Stimulated activated CD8-positive, alpha-beta memory T cell treated with anti-CD3 and anti-CD28 coated beads, Interleukin-4, amount 100 ng/mL, for 4 hours (primary cell): ENCODE measurements around the gene RHBDL3.

Experiments
- DNase-seq, 2 donors: peaks; one replicate each; pipeline ENCODE4 v3.0.0-alpha.2; 2020; ENCODE audit warnings: low read depth in 2 of 2, low spot score in 1 of 2

Gene RHBDL3

DNA sequence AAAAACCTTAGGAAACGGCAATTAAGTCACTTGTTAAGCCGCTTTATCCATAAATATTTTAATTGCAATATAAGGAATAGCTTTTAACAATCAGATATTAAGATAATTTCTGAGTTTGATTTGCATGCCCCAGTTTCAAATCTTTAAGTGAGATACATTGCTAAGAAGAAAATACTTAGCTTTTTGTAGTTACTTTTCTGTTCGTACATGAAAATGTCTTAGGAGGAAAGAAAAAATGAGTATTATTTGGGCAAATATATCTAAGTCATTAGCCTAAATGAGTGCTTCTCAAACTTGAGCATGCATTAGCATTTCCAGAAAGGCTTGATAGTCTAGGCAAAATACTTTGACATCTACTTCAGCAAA, 90.7 kb downstream of the RHBDL3 start:
- no peak for DNase-seq

DNA sequence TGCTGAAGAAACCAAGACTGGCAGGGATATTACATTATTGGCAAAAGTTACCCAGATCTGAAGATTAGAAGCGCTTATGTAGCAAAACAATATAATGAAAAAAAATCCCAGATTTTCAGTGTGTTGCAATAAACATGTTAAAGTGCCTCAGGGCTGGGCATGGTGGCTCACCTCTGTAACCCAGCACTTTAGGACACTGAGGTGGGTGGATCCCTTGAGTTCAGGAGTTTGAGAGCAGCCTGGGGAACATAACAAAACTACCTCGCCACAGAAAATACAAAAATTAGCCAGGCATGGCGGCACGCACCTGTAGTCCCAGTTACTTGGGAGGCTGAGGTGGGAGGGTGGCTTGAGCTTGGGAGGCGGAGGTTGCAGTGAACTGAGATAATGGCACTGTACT, 91.1 kb downstream of the RHBDL3 start:
- DNase-seq, result no peak

DNA sequence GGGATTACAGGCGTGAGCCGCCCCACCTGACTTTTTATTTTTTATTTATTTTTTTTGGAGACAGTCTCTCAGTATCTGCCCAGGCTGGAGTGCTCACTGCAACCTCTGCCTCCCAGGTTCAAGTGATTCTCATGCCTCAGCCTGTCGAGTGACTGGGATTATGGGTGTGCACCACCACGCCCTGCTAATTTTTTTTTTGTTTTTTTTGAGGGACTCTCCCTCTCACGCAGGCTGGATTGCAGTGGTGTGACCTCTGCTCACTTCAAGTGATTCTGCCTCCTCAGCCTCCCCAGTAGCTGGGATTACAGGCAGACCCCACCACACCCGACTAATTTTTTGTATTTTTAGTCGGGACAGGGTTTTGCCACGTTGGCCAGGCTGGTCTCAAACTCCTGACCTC, 92.0 kb downstream of the RHBDL3 start:
- no peak for DNase-seq

DNA sequence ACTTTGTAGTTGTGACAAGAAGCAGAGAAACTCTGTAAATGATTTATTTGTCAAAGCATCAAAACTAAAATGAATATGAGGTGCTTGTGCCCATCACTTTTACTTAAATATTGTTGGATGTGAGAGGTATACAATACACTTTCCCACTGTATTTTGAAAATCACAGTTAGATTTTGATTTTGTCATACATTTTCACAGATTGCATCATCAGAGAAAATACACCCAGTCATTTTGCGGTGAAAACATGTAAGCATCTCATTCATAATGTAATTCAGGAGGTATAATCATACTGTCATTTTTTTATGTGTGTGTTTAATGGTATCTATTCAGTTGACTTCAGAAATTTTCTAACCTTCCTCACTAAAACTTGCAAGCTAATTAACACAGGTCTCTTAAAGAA, 95.6 kb downstream of the RHBDL3 start:
- no peak for DNase-seq

- no peak for DNase-seq
Measured at GRCh38 chr17:32370426-32370825, 104.8 kb downstream of the RHBDL3 start.
